ENCODE results near the gene NOTUM. TPM values are rescaled to one million over a fixed set of nuclear protein-coding genes. Genes with fewer than 3 reads are reported as not detected.

NOTUM gene
- total RNA-seq, 1 donor from 2014 or later, result 1.6 TPM

Other genes starting within 250 kb of the NOTUM start
- gene SLC25A10, start 248.9 kb downstream of the NOTUM start, total RNA-seq, result 25.9 and 26.9 TPM in 2 replicates
- not detected in 2 replicates for gene GCGR, start 157.0 kb downstream of the NOTUM start, total RNA-seq
- gene MCRIP1, start 127.9 kb downstream of the NOTUM start, total RNA-seq, result 53.5 and 56.8 TPM in 2 replicates
- not detected in 2 replicates for gene PPP1R27, start 126.1 kb downstream of the NOTUM start, total RNA-seq
- gene P4HB, start 100.7 kb downstream of the NOTUM start, total RNA-seq, result 548 and 588 TPM in 2 replicates
- 671 and 678 TPM in 2 replicates for gene ARHGDIA, start 89.8 kb downstream of the NOTUM start, total RNA-seq
- 167 and 172 TPM in 2 replicates for gene ALYREF, start 69.6 kb downstream of the NOTUM start, total RNA-seq
- 108 and 111 TPM in 2 replicates for gene ANAPC11, start 69.5 kb downstream of the NOTUM start, total RNA-seq
- 0.32 and 0.34 TPM in 2 replicates for gene NPB, start 58.9 kb downstream of the NOTUM start, total RNA-seq
- gene PCYT2, start 49.8 kb downstream of the NOTUM start, total RNA-seq, result 36.7 and 38.2 TPM in 2 replicates
- gene SIRT7, start 43.0 kb downstream of the NOTUM start, total RNA-seq, result 62.7 and 71.3 TPM in 2 replicates
- 26.2 and 28.5 TPM in 2 replicates for gene MAFG, start 33.5 kb downstream of the NOTUM start, total RNA-seq
- gene PYCR1, start 23.9 kb downstream of the NOTUM start, total RNA-seq, result 36.0 and 42.3 TPM in 2 replicates
- not detected in 2 replicates for gene MYADML2, start 14.0 kb downstream of the NOTUM start, total RNA-seq
- gene ASPSCR1, start 16.4 kb upstream of the NOTUM start, total RNA-seq, result 34.4 and 38.2 TPM in 2 replicates
- gene CENPX, start 61.7 kb upstream of the NOTUM start, total RNA-seq, result 71.2 and 71.7 TPM in 2 replicates
- gene LRRC45, start 62.1 kb upstream of the NOTUM start, total RNA-seq, result 31.2 and 33.2 TPM in 2 replicates
- gene RAC3, start 70.5 kb upstream of the NOTUM start, total RNA-seq, result 5.0 and 6.7 TPM in 2 replicates
- gene DCXR, start 76.5 kb upstream of the NOTUM start, total RNA-seq, result 92.9 and 97.1 TPM in 2 replicates
- 26.7 and 28.2 TPM in 2 replicates for gene RFNG, start 90.6 kb upstream of the NOTUM start, total RNA-seq
- 87.9 and 99.1 TPM in 2 replicates for gene GPS1, start 90.7 kb upstream of the NOTUM start, total RNA-seq
- 131 and 136 TPM in 2 replicates for gene DUS1L, start 104.6 kb upstream of the NOTUM start, total RNA-seq
- gene FASN, start 137.0 kb upstream of the NOTUM start, total RNA-seq, result 184 and 185 TPM in 2 replicates